H9 (cell line): Measurements from ENCODE around the gene PAH. TPM values are rescaled to one million over a fixed set of nuclear protein-coding genes. Genes with fewer than 3 reads are reported as not detected.
A peak's percentile ranks its signal among the peaks of the same experiment; 100 is the strongest.

Experiments used
- DNase-seq: peaks from one replicate; pipeline ENCODE4 v3.0.0-alpha.2; 2017
- H2AFZ ChIP-seq: one replicate; pipeline ENCODE4 v1.6.1; 2013; ENCODE audit warnings: mild to moderate bottlenecking, low read length, control low read depth, moderate library complexity
- H2AK5ac ChIP-seq: 2 replicates; pipeline ENCODE4 v1.6.1; 2013; ENCODE audit warnings: low read length, control low read depth, mixed read lengths; ENCODE audit not compliant: insufficient read length
- H2BK120ac ChIP-seq: one replicate; pipeline ENCODE4 v1.6.1; 2013; ENCODE audit warnings: low read depth, mild to moderate bottlenecking, low read length, control low read depth, inconsistent platforms; ENCODE audit not compliant: poor library complexity, severe bottlenecking
- H2BK12ac ChIP-seq: 2 replicates; pipeline ENCODE4 v1.6.1; 2013; ENCODE audit warnings: low read length, control low read depth, mixed read lengths, low read depth; ENCODE audit not compliant: insufficient read length
- H2BK15ac ChIP-seq: 2 replicates; pipeline ENCODE4 v1.6.1; 2013; ENCODE audit warnings: low read depth, low read length, control low read depth
- H2BK20ac ChIP-seq: one replicate; pipeline ENCODE4 v1.6.1; 2013; ENCODE audit warnings: low read depth, mild to moderate bottlenecking, low read length, control low read depth, inconsistent platforms; ENCODE audit not compliant: poor library complexity, severe bottlenecking
- H2BK5ac ChIP-seq: 2 replicates; pipeline ENCODE4 v1.6.1; 2013; ENCODE audit warnings: low read length, control low read depth, mixed read lengths; ENCODE audit not compliant: insufficient read length
- H3K14ac ChIP-seq: 2 replicates; pipeline ENCODE4 v1.6.1; 2013; ENCODE audit warnings: low read length, control low read depth; ENCODE audit not compliant: insufficient read depth
- H3K18ac ChIP-seq: 2 replicates; pipeline ENCODE4 v1.6.1; 2013; ENCODE audit warnings: low read depth, mild to moderate bottlenecking, mixed read lengths, low read length, control low read depth; ENCODE audit not compliant: insufficient read length
- H3K23ac ChIP-seq: 2 replicates; pipeline ENCODE4 v1.6.1; 2013; ENCODE audit warnings: low read length, control low read depth, mixed read lengths, low read depth; ENCODE audit not compliant: insufficient read length
- H3K23me2 ChIP-seq: 2 replicates; pipeline ENCODE4 v1.6.1; 2013; ENCODE audit warnings: low read depth, mild to moderate bottlenecking, mixed read lengths, low read length, control low read depth; ENCODE audit not compliant: insufficient read length, poor library complexity, severe bottlenecking
- H3K27ac ChIP-seq: 2 replicates; pipeline ENCODE4 v1.5.1; 2013; ENCODE audit warnings: low read length, control low read depth, mixed read lengths, low read depth; ENCODE audit not compliant: insufficient read length
- H3K27me3 ChIP-seq: 2 replicates; pipeline ENCODE4 v1.6.1; 2013; ENCODE audit warnings: low read length, control low read depth, inconsistent platforms; ENCODE audit not compliant: insufficient read depth
- H3K4ac ChIP-seq: 2 replicates; pipeline ENCODE4 v1.6.1; 2013; ENCODE audit warnings: low read depth, mild to moderate bottlenecking, control low read depth, inconsistent platforms, low read length, moderate library complexity
- H3K4me1 ChIP-seq: 2 replicates; pipeline ENCODE4 v1.6.1; 2013; ENCODE audit warnings: low read length, control low read depth, inconsistent platforms; ENCODE audit not compliant: insufficient read depth
- H3K4me2 ChIP-seq: 2 replicates; pipeline ENCODE4 v1.6.1; 2013; ENCODE audit warnings: low read length, control low read depth, mixed read lengths; ENCODE audit not compliant: insufficient read length, insufficient read depth
- H3K56ac ChIP-seq: 2 replicates; pipeline ENCODE4 v1.6.1; 2013; ENCODE audit warnings: low read depth, mild to moderate bottlenecking, mixed read lengths, low read length, control low read depth; ENCODE audit not compliant: insufficient read length
- H3K79me1 ChIP-seq: 2 replicates; pipeline ENCODE4 v1.6.1; 2013; ENCODE audit warnings: low read depth, mild to moderate bottlenecking, moderate library complexity, low read length, control low read depth, inconsistent platforms; ENCODE audit not compliant: insufficient read depth, poor library complexity, severe bottlenecking
- H3K79me2 ChIP-seq: 2 replicates; pipeline ENCODE4 v1.6.1; 2013; ENCODE audit warnings: low read length, control low read depth, inconsistent platforms; ENCODE audit not compliant: insufficient read depth
- H3K9ac ChIP-seq: 2 replicates; pipeline ENCODE4 v1.6.1; 2013; ENCODE audit warnings: low read length, control low read depth, mixed read lengths; ENCODE audit not compliant: insufficient read length; ENCODE audit errors: extremely low read depth
- H3K9me3 ChIP-seq: one replicate; pipeline ENCODE4 v1.6.1; 2013; ENCODE audit warnings: low read depth, low read length, inconsistent platforms; ENCODE audit not compliant: control insufficient read depth
- H3T11ph ChIP-seq: one replicate; pipeline ENCODE4 v1.6.1; 2013; ENCODE audit warnings: mild to moderate bottlenecking, low read length, control low read depth, inconsistent platforms
- H4K20me1 ChIP-seq: one replicate; pipeline ENCODE4 v1.6.1; 2013; ENCODE audit not compliant: control insufficient read depth, insufficient read length, insufficient read depth
- H4K5ac ChIP-seq: 2 replicates; pipeline ENCODE4 v1.6.1; 2013; ENCODE audit warnings: low read depth, mild to moderate bottlenecking, mixed read lengths, low read length, control low read depth; ENCODE audit not compliant: insufficient read length
- H4K8ac ChIP-seq: replicated peaks from 2 replicates; pipeline ENCODE4 v1.6.1; 2013; ENCODE audit warnings: low read length, control low read depth, mixed read lengths, low read depth; ENCODE audit not compliant: insufficient read length
- H4K91ac ChIP-seq: 2 replicates; pipeline ENCODE4 v1.6.1; 2013; ENCODE audit warnings: low read depth, mild to moderate bottlenecking, moderate library complexity, mixed read lengths, low read length, control low read depth; ENCODE audit not compliant: insufficient read length
- H3K27ac Mint-ChIP-seq, 3 experiments: 2 replicates in 2 of 3; 3 replicates in 1 of 3; pipeline ENCODE4 v1.8.0; 2020 to 2021; ENCODE audit warnings: mixed read lengths in 3 of 3, mild to moderate bottlenecking in 1 of 3, moderate library complexity in 1 of 3
- H3K27me3 Mint-ChIP-seq: 2 replicates; pipeline ENCODE4 v1.8.0; 2021; ENCODE audit warnings: low read depth, mild to moderate bottlenecking, moderate library complexity, mixed read lengths
- H3K36me3 Mint-ChIP-seq, 3 experiments: 2 replicates in 2 of 3; 3 replicates in 1 of 3; pipeline ENCODE4 v1.8.0; 2020 to 2021; ENCODE audit warnings: low read depth in 3 of 3, mixed read lengths in 3 of 3; ENCODE audit not compliant: insufficient read depth in 1 of 3
- H3K4me1 Mint-ChIP-seq, 2 experiments: 2 replicates each; pipeline ENCODE4 v1.8.0; 2020; ENCODE audit warnings: mixed read lengths in 2 of 2
- H3K4me3 Mint-ChIP-seq, 2 experiments: 2 replicates in 1 of 2; 3 replicates in 1 of 2; pipeline ENCODE4 v1.8.0; 2020 to 2021; ENCODE audit warnings: mild to moderate bottlenecking in 2 of 2, mixed read lengths in 2 of 2, moderate library complexity in 1 of 2
- H3K9me3 Mint-ChIP-seq, 2 experiments: 2 replicates in 1 of 2; 3 replicates in 1 of 2; pipeline ENCODE4 v1.8.0; 2020; ENCODE audit warnings: mild to moderate bottlenecking in 2 of 2, mixed read lengths in 2 of 2, moderate library complexity in 1 of 2
- CTCF ChIP-seq: fragments of 200-600 bp; sonication (generic); conservative IDR thresholded peaks from 3 replicates; pipeline ENCODE4 v1.8.0; 2021; ENCODE audit warnings: antibody characterized with exemption, mild to moderate bottlenecking
- WGBS: extraction: QIAGEN DNeasy Blood & Tissue Kit; methylation state at CpG from one replicate; pipeline ENCODE4 v1.1.7; 2013; ENCODE audit warnings: missing lambda C conversion rate, low lambda C conversion rate, mixed read lengths; ENCODE audit not compliant: insufficient read length; ENCODE audit errors: extremely low coverage; 5-methylcytosine and 5-hydroxymethylcytosine counted together
- total RNA-seq: library from RNA; stranded (reverse); gene quantifications from 2 replicates; pipeline ENCODE4 v1.2.1, GENCODE V29; 2021

Gene PAH
- total RNA-seq, 1 experiment from 2014 or later: 6.1 TPM

- Histone ChIP-seq H2AFZ (no peak overlapping the region), H3K18ac (no peak overlapping the region), H3K9ac (no peak overlapping the region), H3K27ac (no peak overlapping the region), H2AK5ac (no peak overlapping the region), H4K5ac (no peak overlapping the region), H3K79me1 (no peaks in the 10 kb centered on the region), H3K23me2 (peaks cover 16% of the 10 kb centered on the region), H2BK12ac (no peak overlapping the region), H3K23ac (no peak overlapping the region), H3K79me2 (no peaks in the 10 kb centered on the region), H3K27me3 (peaks cover 86% of the 10 kb centered on the region), H2BK120ac (no peak overlapping the region), H2BK5ac (no peak overlapping the region), H4K8ac (no peak overlapping the region), H3K4ac (no peak overlapping the region), H3T11ph (no peak overlapping the region), H3K4me1 (peaks cover 5% of the 10 kb centered on the region; the same call in 1 of the 2 replicates), H2BK20ac (no peak overlapping the region), H3K56ac (no peak overlapping the region), H4K91ac (no peak overlapping the region), H2BK15ac (no peak overlapping the region), H3K9me3 (peaks cover 6% of the 10 kb centered on the region), H3K14ac (no peak overlapping the region), H3K4me2 (peak overlapping the region; percentile 56), H4K20me1 (no peaks in the 10 kb centered on the region)
- H3K36me3 Mint-ChIP-seq: peaks cover 4 to 6% (median 5%) of the 10 kb centered on the region in 3 experiments; a peak in 6 of 7 replicates
- peaks cover 8% of the 10 kb centered on the region in 2 experiments for H3K9me3 Mint-ChIP-seq
- peaks cover 99% of the 10 kb centered on the region for H3K27me3 Mint-ChIP-seq
- H3K4me3 Mint-ChIP-seq: peak overlapping the region; percentile 9 to 72
- no peak for DNase-seq
- WGBS: no CpG with 5 or more reads among the region's 15 CpGs
- no peak for TF ChIP-seq CTCF
- no peak overlapping the region for H3K27ac Mint-ChIP-seq
- H3K4me1 Mint-ChIP-seq: peaks cover 44 to 70% of the 10 kb centered on the region in 2 experiments
Observed at GRCh38 chr12:102958830-102959176, 41.8 kb upstream of the PAH start.
